ENCODE results near the gene MBLAC1.

- TF ChIP-seq HDGF (IDR thresholded peaks at IDR 0.05; ENCODE audit: borderline replicate concordance) (no peak), ZNF384 (IDR thresholded peaks at IDR 0.05) (no peak), SP1 (IDR thresholded peaks at IDR 0.05) (no peak), ARNT (IDR thresholded peaks at IDR 0.05) (no peak), SUZ12 (IDR thresholded peaks at IDR 0.05) (no peak), FOXK2 (IDR thresholded peaks at IDR 0.05) (no peak), ELF4 (IDR thresholded peaks at IDR 0.05) (no peak), FOXM1 (IDR thresholded peaks at IDR 0.05; ENCODE audit: borderline replicate concordance) (no peak)
These were observed 47.8 kb downstream of the MBLAC1 start for GRCh38 chr7:100174582-100174981.

All from HEK293T (cell line).